ENCODE results near the gene LRRC8E. TPM values are rescaled to one million over a fixed set of nuclear protein-coding genes. Genes with fewer than 3 reads are reported as not detected.

LRRC8E gene
- total and polyA plus RNA-seq, 10 of the 15 experiments (the other 5 are each of a cell fraction or from before 2014, with no cell fraction given), result 0.04 to 0.32 (median 0.25) TPM; not detected in 7

- no peak for FAIRE-seq
- H3K9me3 ChIP-seq (replicated peaks; ENCODE audit: control insufficient read depth, insufficient read depth, low read length), result no peaks in the 10 kb centered on the region; the same call in 2 of the 3 replicates
- no TSS peak for BruUV-seq (replicated peaks)
Measured at GRCh38 chr19:7914099-7914498, 25.8 kb downstream of the LRRC8E start.

More at GRCh38 chr19:7914099-7914498, 25.8 kb downstream of the LRRC8E start:
- SMC1A ChIA-PET (ENCODE audit: uncharacterized antibody, unreplicated experiment), result no interaction called here
- H3K79me2 ChIP-seq (ENCODE audit: control insufficient read depth, insufficient read depth, low read length), result no peaks in the 10 kb centered on the region
- TF ChIP-seq ZNF274 (IDR thresholded peaks at IDR 0.05; ENCODE audit: insufficient read depth, insufficient read length) (no peak), SRF (IDR thresholded peaks at IDR 0.05; ENCODE audit: low read depth in 2 of 2, low read length in 2 of 2) (no peak), CEBPB (IDR thresholded peaks at IDR 0.05; ENCODE audit: borderline replicate concordance in 1 of 2, low read depth in 2 of 2, low read length in 2 of 2) (no peak), YBX1 (IDR thresholded peaks at IDR 0.05) (no peak), E4F1 (IDR thresholded peaks at IDR 0.05; ENCODE audit: borderline replicate concordance, partially characterized antibody) (no peak), MEF2B (IDR thresholded peaks at IDR 0.05; ENCODE audit: partially characterized antibody, poor library complexity, severe bottlenecking) (no peak), MYC (IDR thresholded peaks at IDR 0.05; ENCODE audit: insufficient read depth, insufficient read length, insufficient replicate concordance, low read length, severe bottlenecking) (no peak), SPI1 (IDR thresholded peaks at IDR 0.05; ENCODE audit: borderline replicate concordance, insufficient read depth, low read depth, low read length) (no peak), ZNF207 (IDR thresholded peaks at IDR 0.05; ENCODE audit: borderline replicate concordance) (no peak), E2F8 (IDR thresholded peaks at IDR 0.05; ENCODE audit: low read depth, partially characterized antibody) (no peak), CBFB (IDR thresholded peaks at IDR 0.05; ENCODE audit: low read depth) (no peak), MYB (IDR thresholded peaks at IDR 0.05; ENCODE audit: borderline replicate concordance, low read depth, low read length) (no peak), DPF2 (IDR thresholded peaks at IDR 0.05) (no peak), MTA2 (IDR thresholded peaks at IDR 0.05; ENCODE audit: low read depth) (no peak), MXI1 (IDR thresholded peaks at IDR 0.05; ENCODE audit: low read depth, low read length) (no peak), YY1 (IDR thresholded peaks at IDR 0.05; ENCODE audit: low read depth, low read length) (no peak), STAT1 (conservative IDR thresholded peaks at IDR 0.05) (no peak)
- RAD21 ChIA-PET (ENCODE audit: unreplicated experiment), result no interaction called here
- H3K36me3 ChIP-seq (ENCODE audit: control insufficient read depth in 2 of 2, insufficient read depth in 2 of 2, low read length in 1 of 2), result peaks cover 0 to 14% of the 10 kb centered on the region in 2 experiments; a peak in 3 of 4 replicates
- no peak overlapping the region for H3K9ac ChIP-seq (ENCODE audit: control insufficient read depth, insufficient read depth, low read length)
- CTCF ChIA-PET, result no interaction called here
- no peak for DNase-seq (ENCODE audit: low read depth, low spot score)
- ATAC-seq, result no peak
- H3K27me3 ChIP-seq (replicated peaks in 1 of 2; ENCODE audit: control insufficient read depth in 2 of 2, insufficient read depth in 2 of 2, low read length in 1 of 2), result peaks cover 8 to 21% of the 10 kb centered on the region in 2 experiments
- no peaks in the 10 kb centered on the region for H3K4me1 ChIP-seq (ENCODE audit: control insufficient read depth, insufficient read depth, low read length)
- POLR2A ChIA-PET, result no interaction called here
- H3K27ac ChIP-seq (ENCODE audit: control insufficient read depth, insufficient read depth), result no peak overlapping the region
- H4K20me1 ChIP-seq (ENCODE audit: control insufficient read depth, insufficient read depth), result no peaks in the 10 kb centered on the region
- H3K4me3 ChIP-seq, result no peak overlapping the region
- no peak overlapping the region for H3K4me2 ChIP-seq (ENCODE audit: control insufficient read depth, insufficient read depth)
- WGBS (ENCODE audit: insufficient coverage, insufficient replicate concordance, low lambda C conversion rate, missing lambda C conversion rate), result 54% methylated on average over 12 of the region's 12 CpGs
- H2AFZ ChIP-seq (ENCODE audit: control insufficient read depth, low read depth, low read length), result no peak overlapping the region
- intact Hi-C loops (cut with micrococcal nuclease; ENCODE audit: unreplicated experiment), result no loop called here
- in situ Hi-C loops (cut with MboI), result no loop called here
